ENCODE measurements around the gene CHRM4. TPM values are rescaled to one million over a fixed set of nuclear protein-coding genes. Genes with fewer than 3 reads are reported as not detected.

Gene CHRM4
- total and polyA plus RNA-seq, 12 donors, result 0.14 to 0.81 (median 0.39) TPM; not detected in 6

DNA sequence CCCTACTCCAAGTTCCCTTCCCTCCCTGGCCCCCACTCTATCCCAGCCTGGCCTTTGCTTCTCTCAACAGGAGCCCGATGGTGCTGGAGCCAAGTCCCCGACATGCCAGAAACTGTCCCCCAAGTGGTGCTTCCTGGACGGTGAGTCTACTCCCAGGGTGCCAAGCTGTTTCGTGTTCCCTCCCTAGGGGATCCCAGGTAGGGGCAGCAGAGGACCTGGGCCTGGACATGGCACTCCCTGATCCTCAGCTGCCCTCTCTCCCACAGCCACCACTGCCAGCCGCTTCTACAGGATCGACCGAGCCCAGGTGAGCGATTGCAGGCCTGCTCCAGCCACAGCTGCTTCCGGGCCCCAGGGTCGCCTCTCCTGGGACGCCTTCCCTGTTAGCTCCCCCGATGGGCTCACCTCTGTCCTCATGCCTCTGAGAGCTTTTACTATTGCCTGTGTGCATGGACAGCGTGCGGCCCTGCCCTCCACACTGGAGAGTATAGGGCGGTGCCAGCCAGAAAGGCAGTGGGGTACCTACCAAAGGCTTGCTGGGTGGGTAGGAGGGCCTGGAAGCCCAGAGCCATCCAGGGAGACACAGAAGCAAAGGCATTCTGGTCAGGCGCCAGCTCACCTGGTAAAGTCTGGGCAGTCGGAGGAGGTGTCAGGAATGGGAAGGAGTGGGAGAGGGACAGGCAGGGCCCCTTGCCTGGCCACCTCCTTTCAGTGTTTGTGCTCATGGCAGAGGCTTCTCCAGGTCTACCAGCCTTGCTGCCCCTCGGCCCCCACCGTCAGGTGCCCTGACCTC is 15.1 kb downstream of the CHRM4 start:
- intact Hi-C loops (cut with DNase I), result no loop called here
- TF ChIP-seq POLR2A (IDR thresholded peaks at IDR 0.05), result no peak
- TF ChIP-seq, protein P1, sequence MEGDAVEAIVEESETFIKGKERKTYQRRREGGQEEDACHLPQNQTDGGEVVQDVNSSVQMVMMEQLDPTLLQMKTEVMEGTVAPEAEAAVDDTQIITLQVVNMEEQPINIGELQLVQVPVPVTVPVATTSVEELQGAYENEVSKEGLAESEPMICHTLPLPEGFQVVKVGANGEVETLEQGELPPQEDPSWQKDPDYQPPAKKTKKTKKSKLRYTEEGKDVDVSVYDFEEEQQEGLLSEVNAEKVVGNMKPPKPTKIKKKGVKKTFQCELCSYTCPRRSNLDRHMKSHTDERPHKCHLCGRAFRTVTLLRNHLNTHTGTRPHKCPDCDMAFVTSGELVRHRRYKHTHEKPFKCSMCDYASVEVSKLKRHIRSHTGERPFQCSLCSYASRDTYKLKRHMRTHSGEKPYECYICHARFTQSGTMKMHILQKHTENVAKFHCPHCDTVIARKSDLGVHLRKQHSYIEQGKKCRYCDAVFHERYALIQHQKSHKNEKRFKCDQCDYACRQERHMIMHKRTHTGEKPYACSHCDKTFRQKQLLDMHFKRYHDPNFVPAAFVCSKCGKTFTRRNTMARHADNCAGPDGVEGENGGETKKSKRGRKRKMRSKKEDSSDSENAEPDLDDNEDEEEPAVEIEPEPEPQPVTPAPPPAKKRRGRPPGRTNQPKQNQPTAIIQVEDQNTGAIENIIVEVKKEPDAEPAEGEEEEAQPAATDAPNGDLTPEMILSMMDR (IDR thresholded peaks at IDR 0.05), result no peak
- peak in 1 of 7 donors; percentile 18 for DNase-seq
- Histone ChIP-seq H3K9me3 (replicated peaks in 1 of 3) (no peaks in the 10 kb centered on the region), H3K36me3 (replicated peaks in 1 of 2) (peaks cover 0 to 44% of the 10 kb centered on the region in 2 donors), H3K4me3 (no peak overlapping the region), H3K4me1 (replicated peaks in 1 of 2) (no peaks in the 10 kb centered on the region), H3K27ac (no peak overlapping the region), H3K27me3 (no peaks in the 10 kb centered on the region)
- WGBS, 4 donors, result 90 to 91% (median 91%) methylated on average over 15 to 19 of the region's 19 CpGs

DNA sequence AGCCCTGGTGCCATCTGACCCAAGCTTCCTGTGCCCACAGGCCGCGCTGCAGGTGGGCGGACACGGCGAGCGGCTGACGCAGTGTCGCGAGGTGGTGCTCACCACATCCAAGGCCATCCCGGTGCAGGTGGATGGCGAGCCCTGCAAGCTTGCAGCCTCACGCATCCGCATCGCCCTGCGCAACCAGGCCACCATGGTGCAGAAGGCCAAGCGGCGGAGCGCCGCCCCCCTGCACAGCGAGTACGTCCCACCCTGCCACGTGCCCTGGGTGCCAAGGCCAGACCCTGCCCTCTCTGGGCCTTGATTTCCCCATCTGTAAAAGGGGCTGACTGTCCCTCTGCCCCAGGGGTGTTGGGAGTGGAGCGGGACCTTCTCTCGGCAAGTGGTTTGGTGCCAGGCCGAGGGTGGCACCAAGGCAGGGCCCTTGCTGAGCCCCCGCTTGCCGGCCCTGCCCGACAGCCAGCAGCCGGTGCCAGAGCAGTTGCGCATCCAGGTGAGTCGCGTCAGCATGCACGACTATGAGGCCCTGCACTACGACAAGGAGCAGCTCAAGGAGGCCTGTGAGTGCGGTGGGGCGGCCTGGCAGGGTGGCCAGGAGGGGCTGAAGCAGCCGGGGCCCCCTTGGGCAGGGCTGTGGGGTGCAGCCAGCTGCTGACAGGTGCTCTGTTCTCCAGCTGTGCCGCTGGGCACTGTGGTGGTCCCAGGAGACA is 16.0 kb downstream of the CHRM4 start:
- no peak for TF ChIP-seq POLR2A (IDR thresholded peaks at IDR 0.05)
- TF ChIP-seq, protein P1 (IDR thresholded peaks at IDR 0.05), result no peak
- Histone ChIP-seq H3K27me3 (no peaks in the 10 kb centered on the region), H3K9me3 (replicated peaks in 1 of 3) (no peaks in the 10 kb centered on the region), H3K36me3 (replicated peaks in 1 of 2) (peaks cover 0 to 52% of the 10 kb centered on the region in 2 donors), H3K4me3 (no peak overlapping the region), H3K4me1 (replicated peaks in 1 of 2) (no peaks in the 10 kb centered on the region), H3K27ac (no peak overlapping the region)
- 93 to 100% (median 95%) methylated on average over 1 to 38 of the region's 38 CpGs for WGBS, 4 donors
- intact Hi-C loops (cut with DNase I), result no loop called here
- no peak for DNase-seq

DNA sequence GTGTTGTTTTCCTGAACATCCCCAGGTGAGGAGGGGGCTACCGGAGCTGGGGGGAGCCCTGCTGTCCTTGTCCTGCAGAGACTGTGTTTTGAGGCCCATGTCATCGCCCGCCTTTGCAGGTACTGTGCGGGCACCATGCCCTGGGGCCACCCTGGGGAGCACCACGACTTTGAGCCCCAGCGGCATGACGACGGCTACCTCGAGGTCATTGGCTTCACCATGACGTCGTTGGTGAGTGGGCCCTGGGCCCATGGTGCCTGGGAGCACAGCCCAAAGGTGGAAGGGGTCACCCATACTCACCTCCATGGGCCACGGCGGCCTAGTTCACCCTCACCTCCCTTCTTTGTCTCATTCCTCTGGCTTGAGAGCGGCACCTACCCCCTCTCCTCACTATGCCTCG is 16.8 kb downstream of the CHRM4 start:
- intact Hi-C loops (cut with DNase I), result no loop called here
- WGBS, 4 donors, result 84 to 95% (median 86%) methylated on average over 4 to 15 of the region's 15 CpGs
- DNase-seq, result no peak
- no peak for TF ChIP-seq POLR2A (IDR thresholded peaks at IDR 0.05)
- TF ChIP-seq, protein P1 (IDR thresholded peaks at IDR 0.05), result no peak
- no peak overlapping the region for H3K27ac ChIP-seq
- H3K27me3 ChIP-seq, result no peaks in the 10 kb centered on the region
- no peaks in the 10 kb centered on the region for H3K9me3 ChIP-seq (replicated peaks in 1 of 3)
- no peak overlapping the region for H3K4me3 ChIP-seq
- peaks cover 0 to 60% of the 10 kb centered on the region in 2 donors for H3K36me3 ChIP-seq (replicated peaks in 1 of 2)
- H3K4me1 ChIP-seq (replicated peaks in 1 of 2), result no peaks in the 10 kb centered on the region
